Keratinocyte (primary cell): ENCODE measurements around the gene UROC1.

Experiments used
- EZH2 ChIP-seq: IDR thresholded peaks from one replicate; pipeline ENCODE4 v1.6.1; 2012; ENCODE audit warnings: inconsistent platforms, mild to moderate bottlenecking, low read length, moderate library complexity
- TF ChIP-seq, protein P1 (sequence below), 3 experiments: IDR thresholded peaks in 1 of 3; conservative IDR thresholded peaks in 1 of 3; optimal IDR thresholded peaks in 1 of 3; 2 replicates in 2 of 3; 3 replicates in 1 of 3; pipeline versions ENCODE3 to v1.5.1; 2011; ENCODE audit warnings: low read length in 3 of 3, mild to moderate bottlenecking in 3 of 3, moderate library complexity in 2 of 3, control low read depth in 1 of 3, inconsistent platforms in 1 of 3; ENCODE audit not compliant: insufficient read depth in 2 of 3; ENCODE audit errors: extremely low read depth in 1 of 3

DNA sequence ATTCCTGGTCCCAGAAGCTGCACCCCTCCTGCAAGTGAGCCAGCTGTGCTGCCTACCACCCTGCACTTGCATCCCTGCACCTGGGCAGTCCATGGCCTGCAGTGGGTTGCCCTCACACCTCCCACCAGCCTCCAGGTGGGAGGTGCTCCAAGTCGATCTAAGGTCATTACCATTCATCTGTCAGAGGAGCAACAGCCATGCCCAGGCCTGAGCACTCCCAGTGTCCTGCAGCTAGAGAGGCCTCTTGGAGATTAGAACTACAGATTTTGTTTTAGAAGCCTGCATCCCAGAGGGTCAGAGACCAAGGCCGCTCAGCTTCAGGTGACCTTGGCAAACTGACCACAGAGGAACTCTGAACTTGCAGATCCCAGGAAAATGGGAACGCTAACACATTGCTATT, 32.9 kb downstream of the UROC1 start:
- TF ChIP-seq, protein P1, sequence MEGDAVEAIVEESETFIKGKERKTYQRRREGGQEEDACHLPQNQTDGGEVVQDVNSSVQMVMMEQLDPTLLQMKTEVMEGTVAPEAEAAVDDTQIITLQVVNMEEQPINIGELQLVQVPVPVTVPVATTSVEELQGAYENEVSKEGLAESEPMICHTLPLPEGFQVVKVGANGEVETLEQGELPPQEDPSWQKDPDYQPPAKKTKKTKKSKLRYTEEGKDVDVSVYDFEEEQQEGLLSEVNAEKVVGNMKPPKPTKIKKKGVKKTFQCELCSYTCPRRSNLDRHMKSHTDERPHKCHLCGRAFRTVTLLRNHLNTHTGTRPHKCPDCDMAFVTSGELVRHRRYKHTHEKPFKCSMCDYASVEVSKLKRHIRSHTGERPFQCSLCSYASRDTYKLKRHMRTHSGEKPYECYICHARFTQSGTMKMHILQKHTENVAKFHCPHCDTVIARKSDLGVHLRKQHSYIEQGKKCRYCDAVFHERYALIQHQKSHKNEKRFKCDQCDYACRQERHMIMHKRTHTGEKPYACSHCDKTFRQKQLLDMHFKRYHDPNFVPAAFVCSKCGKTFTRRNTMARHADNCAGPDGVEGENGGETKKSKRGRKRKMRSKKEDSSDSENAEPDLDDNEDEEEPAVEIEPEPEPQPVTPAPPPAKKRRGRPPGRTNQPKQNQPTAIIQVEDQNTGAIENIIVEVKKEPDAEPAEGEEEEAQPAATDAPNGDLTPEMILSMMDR (optimal IDR thresholded peaks at IDR 0.05 in 1 of 3, IDR thresholded peaks at IDR 0.05 in 1 of 3, conservative IDR thresholded peaks at IDR 0.05 in 1 of 3; ENCODE audit: extremely low read depth in 1 of 3, insufficient read depth in 2 of 3, low read length in 3 of 3) = no peak
- TF ChIP-seq EZH2 = no peak
